Measurements from ENCODE around the gene CAST. TPM values are rescaled to one million over a fixed set of nuclear protein-coding genes. Genes with fewer than 3 reads are reported as not detected.

The CAST gene
- total and polyA plus RNA-seq, 2 donors (not counting 3 experiments of a cell fraction or from before 2014, with no cell fraction given): 33.7 to 194 TPM

GRCh38 chr5:96747720-96748119, 85.5 kb downstream of the CAST start:
- no peak for FAIRE-seq
- BruUV-seq (replicated peaks): no TSS peak
- Histone ChIP-seq H3K27ac (ENCODE audit: insufficient read depth, low read depth, low read length) (no peak overlapping the region), H3K4me2 (ENCODE audit: insufficient read depth, low read length) (no peak overlapping the region), H3K9me3 (replicated peaks; ENCODE audit: control insufficient read depth, insufficient read depth, low read length) (no peaks in the 10 kb centered on the region), H3K9ac (replicated peaks; ENCODE audit: extremely low read depth, insufficient read depth, low read length) (no peak overlapping the region), H3K27me3 (ENCODE audit: control insufficient read depth in 2 of 2, insufficient read depth in 2 of 2, low read length in 2 of 2) (no peaks in the 10 kb centered on the region), H3K4me3 (replicated peaks in 1 of 3; ENCODE audit: insufficient read depth in 1 of 3, low read depth in 1 of 3, low read length in 3 of 3) (no peak overlapping the region), H3K4me1 (ENCODE audit: control insufficient read depth, extremely low read depth, insufficient read depth, low read length) (peaks cover 23% of the 10 kb centered on the region), H2AFZ (ENCODE audit: low read depth, low read length) (no peak overlapping the region), H3K36me3 (ENCODE audit: control insufficient read depth in 2 of 2, extremely low read depth in 1 of 2, insufficient read depth in 2 of 2, low read length in 2 of 2) (peaks cover 3 to 26% of the 10 kb centered on the region in 2 experiments), H4K20me1 (replicated peaks; ENCODE audit: control insufficient read depth, extremely low read depth, insufficient read depth, low read length) (no peaks in the 10 kb centered on the region), H3K9me1 (replicated peaks; ENCODE audit: control insufficient read depth, extremely low read depth, insufficient read depth, low read length) (no peaks in the 10 kb centered on the region), H3K79me2 (ENCODE audit: control insufficient read depth, insufficient read depth, low read length) (no peaks in the 10 kb centered on the region)
- CTCF ChIA-PET: interaction anchor here (2.1 kb wide), 1 partner anchor 134 kb away, joined by 5 read pairs; no protein-coding TSS in a partner anchor
- no peak for DNase-seq (ENCODE audit: low read depth, low spot score)
- POLR2A ChIA-PET: no interaction called here
- intact Hi-C loops (cut with micrococcal nuclease): loop anchor here (5.0 kb wide), 1 partner anchor 85 kb away; the partner anchor contains the start of gene CAST
- TF ChIP-seq EZH2 (IDR thresholded peaks at IDR 0.05; ENCODE audit: borderline replicate concordance, low read depth, low read length, severe bottlenecking) (no peak), GATA2 (IDR thresholded peaks at IDR 0.05; ENCODE audit: insufficient read depth, insufficient read length, low read depth, low read length) (no peak), CTCF (IDR thresholded peaks at IDR 0.05; ENCODE audit: extremely low read depth in 1 of 2, insufficient read depth in 1 of 2, low read depth in 1 of 2, low read length in 2 of 2) (no peak), MYC (IDR thresholded peaks at IDR 0.05; ENCODE audit: low read depth, low read length) (no peak), JUN (IDR thresholded peaks at IDR 0.05; ENCODE audit: borderline replicate concordance, insufficient read depth, insufficient read length, low read depth) (no peak), MAX (IDR thresholded peaks at IDR 0.05; ENCODE audit: insufficient read depth, insufficient read length) (no peak), FOS (IDR thresholded peaks at IDR 0.05; ENCODE audit: borderline replicate concordance, insufficient read depth, low read length) (no peak)
- dilution Hi-C loops (cut with MboI; ENCODE audit: extremely low pct_ligation_motif_present, low sequenced_read_pairs): no loop called here

Data from endothelial cell of umbilical vein (primary cell).